Activated CD4-positive, alpha-beta T cell treated with anti-CD3 and anti-CD28 coated beads, Interleukin-2, amount 10 ng/mL, durations not matched to agents 7 days and 5 days (primary cell): Measurements from ENCODE around the gene DGKB. TPM values are rescaled to one million over a fixed set of nuclear protein-coding genes. Genes with fewer than 3 reads are reported as not detected.

ENCODE experiments used
- CTCF ChIA-PET: fragments of 350-600 bp; sonication (Branson Sonifier 250); formaldehyde crosslinking; loops from one replicate; lab custom pipeline; 2021; ENCODE audit warnings: antibody characterized with exemption; lab: Charles Lee
- POLR2A ChIA-PET: fragments of 350-600 bp; sonication (Branson Sonifier 250); formaldehyde crosslinking; loops from one replicate; lab custom pipeline; 2021; ENCODE audit warnings: antibody characterized with exemption; lab: Charles Lee
- DNase-seq: peaks from one replicate; pipeline ENCODE4 v3.0.0-alpha.2; 2020
- H3K27ac Mint-ChIP-seq: one replicate; pipeline ENCODE4 v1.8.0; 2021; ENCODE audit warnings: mild to moderate bottlenecking, moderate library complexity, mixed read lengths
- H3K27me3 Mint-ChIP-seq: one replicate; pipeline ENCODE4 v1.8.0; 2021; ENCODE audit warnings: mixed read lengths
- H3K36me3 Mint-ChIP-seq: one replicate; pipeline ENCODE4 v1.8.0; 2021; ENCODE audit warnings: low read depth, mixed read lengths
- H3K4me1 Mint-ChIP-seq: one replicate; pipeline ENCODE4 v1.8.0; 2021; ENCODE audit warnings: mixed read lengths
- H3K4me3 Mint-ChIP-seq: one replicate; pipeline ENCODE4 v1.8.0; 2021; ENCODE audit warnings: mild to moderate bottlenecking, moderate library complexity, mixed read lengths
- H3K9me3 Mint-ChIP-seq: one replicate; pipeline ENCODE4 v1.8.0; 2021; ENCODE audit warnings: mixed read lengths
- total RNA-seq, 2 experiments: library from RNA; stranded (reverse); gene quantifications; one replicate each; pipeline ENCODE4 v1.2.3, GENCODE V29; 2021

DGKB gene
- total RNA-seq, 2 experiments from 2014 or later = not detected

DNA sequence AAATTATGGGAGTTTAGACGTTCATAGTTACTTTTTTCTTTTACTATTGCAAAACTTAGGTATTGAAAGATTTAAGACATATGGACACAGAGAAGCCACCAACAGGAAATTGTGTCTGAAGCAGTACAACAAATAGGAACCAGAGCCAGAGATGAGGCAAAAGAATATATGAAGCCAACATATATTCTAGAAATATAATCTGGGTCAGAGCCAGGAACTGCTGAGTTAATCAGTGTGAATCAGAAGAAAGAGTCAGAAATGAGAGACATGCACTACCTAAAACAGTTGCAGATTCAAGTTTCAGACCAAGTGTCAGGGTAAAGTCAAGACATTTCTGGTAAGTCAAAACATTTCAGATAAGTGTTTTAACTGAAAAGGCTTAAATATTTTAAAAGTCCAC lies 67.7 kb downstream of the DGKB start:
- DNase-seq = no peak
- no peaks in the 10 kb centered on the region for H3K4me1 Mint-ChIP-seq
- ChIA-PET POLR2A (no interaction called here), CTCF (no interaction called here)
- no peaks in the 10 kb centered on the region for H3K27me3 Mint-ChIP-seq
- H3K9me3 Mint-ChIP-seq = no peaks in the 10 kb centered on the region
- no peak overlapping the region for H3K4me3 Mint-ChIP-seq
- no peak overlapping the region for H3K27ac Mint-ChIP-seq
- no peaks in the 10 kb centered on the region for H3K36me3 Mint-ChIP-seq

DNA sequence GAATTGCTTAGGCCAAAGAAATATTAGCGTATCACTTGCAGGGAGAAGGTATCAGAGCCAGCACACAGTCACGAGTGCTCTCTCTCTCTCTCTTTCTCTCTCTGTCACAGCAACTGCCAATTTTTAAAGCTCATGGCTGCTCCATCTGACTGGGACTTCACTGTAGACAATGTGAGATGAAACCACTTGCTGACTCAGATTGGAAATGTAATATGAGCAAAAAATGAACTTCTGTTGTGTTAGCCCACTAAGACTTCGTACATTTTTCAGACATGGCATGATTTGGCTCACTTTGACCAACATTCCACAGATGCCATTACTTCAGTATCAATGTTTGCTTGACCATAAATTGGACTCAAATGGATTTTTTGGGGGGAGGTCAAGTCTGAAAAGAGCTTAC lies 68.1 kb downstream of the DGKB start:
- no peak for DNase-seq
- Mint-ChIP-seq H3K4me3 (no peak overlapping the region), H3K4me1 (no peaks in the 10 kb centered on the region), H3K27me3 (no peaks in the 10 kb centered on the region), H3K27ac (no peak overlapping the region), H3K36me3 (no peaks in the 10 kb centered on the region), H3K9me3 (no peaks in the 10 kb centered on the region)
- ChIA-PET CTCF (no interaction called here), POLR2A (no interaction called here)

DNA sequence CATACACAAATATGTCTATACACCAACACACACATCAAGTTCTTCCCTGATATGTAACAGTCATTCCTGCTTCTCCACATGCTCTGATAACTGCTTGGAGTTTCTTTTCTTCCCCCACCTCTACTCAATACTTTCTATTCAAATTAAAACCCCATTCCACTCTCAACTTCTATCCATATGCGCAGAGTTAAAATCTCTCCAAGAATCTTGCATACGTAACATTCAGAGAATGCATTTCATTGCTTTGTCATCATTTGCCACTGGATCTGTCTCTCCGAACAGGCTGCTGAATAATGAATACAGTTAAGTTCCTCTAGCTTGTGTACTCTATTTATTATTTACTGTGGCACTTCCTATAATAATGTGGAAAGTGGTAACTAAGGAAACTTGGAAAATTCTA lies 68.8 kb downstream of the DGKB start:
- H3K9me3 Mint-ChIP-seq = peaks cover 2% of the 10 kb centered on the region
- no peaks in the 10 kb centered on the region for H3K4me1 Mint-ChIP-seq
- CTCF ChIA-PET = no interaction called here
- no peaks in the 10 kb centered on the region for H3K36me3 Mint-ChIP-seq
- H3K27me3 Mint-ChIP-seq = no peaks in the 10 kb centered on the region
- DNase-seq = no peak
- POLR2A ChIA-PET = no interaction called here
- no peak overlapping the region for H3K4me3 Mint-ChIP-seq
- H3K27ac Mint-ChIP-seq = no peak overlapping the region

DNA sequence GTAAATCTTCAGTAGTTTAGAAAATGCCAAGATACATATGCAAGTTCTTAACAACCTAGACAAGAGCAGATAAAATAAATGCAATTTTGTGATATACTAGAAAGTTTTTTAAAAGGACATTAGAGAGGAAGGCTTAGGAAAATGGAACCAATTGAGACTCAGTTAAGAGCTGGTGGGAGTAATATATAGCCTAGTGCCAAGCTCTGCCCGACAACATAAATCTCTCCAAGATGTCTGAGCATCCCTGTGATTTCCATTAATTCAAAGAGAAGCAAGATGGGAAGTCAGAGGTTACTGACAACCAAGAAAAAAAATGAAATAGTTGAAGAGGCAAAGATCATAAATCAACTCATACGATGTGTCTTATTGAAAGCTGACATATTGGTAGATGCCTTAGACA lies 74.5 kb downstream of the DGKB start:
- POLR2A ChIA-PET = no interaction called here
- no peak overlapping the region for H3K4me3 Mint-ChIP-seq
- DNase-seq = no peak
- no peaks in the 10 kb centered on the region for H3K4me1 Mint-ChIP-seq
- no peaks in the 10 kb centered on the region for H3K36me3 Mint-ChIP-seq
- peaks cover 4% of the 10 kb centered on the region for H3K9me3 Mint-ChIP-seq
- CTCF ChIA-PET = no interaction called here
- H3K27ac Mint-ChIP-seq = no peak overlapping the region
- H3K27me3 Mint-ChIP-seq = no peaks in the 10 kb centered on the region

DNA sequence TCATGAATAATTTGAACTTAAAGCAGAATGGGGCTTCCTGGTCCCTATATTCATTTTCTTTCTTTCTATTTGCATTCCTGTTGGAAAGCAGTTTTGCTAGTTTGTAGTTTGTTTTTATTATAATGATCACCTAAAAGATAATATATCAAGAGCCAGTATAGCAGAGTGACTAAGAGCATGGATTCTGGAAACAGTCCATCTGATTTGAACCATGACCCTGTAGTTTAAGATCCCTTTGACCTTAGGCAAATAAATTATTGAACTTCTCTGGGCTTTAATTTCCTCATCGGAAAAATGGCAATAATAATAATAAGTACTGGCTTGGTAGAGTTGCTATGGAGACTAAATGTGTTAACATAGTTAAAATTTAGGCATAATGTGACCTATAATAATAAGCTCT lies 76.1 kb downstream of the DGKB start:
- DNase-seq = no peak
- H3K27me3 Mint-ChIP-seq = no peaks in the 10 kb centered on the region
- H3K4me1 Mint-ChIP-seq = no peaks in the 10 kb centered on the region
- no peak overlapping the region for H3K4me3 Mint-ChIP-seq
- H3K36me3 Mint-ChIP-seq = no peaks in the 10 kb centered on the region
- peaks cover 4% of the 10 kb centered on the region for H3K9me3 Mint-ChIP-seq
- H3K27ac Mint-ChIP-seq = no peak overlapping the region
- CTCF ChIA-PET = no interaction called here
- POLR2A ChIA-PET = no interaction called here

GRCh38 chr7:14825912-14826311 lies 76.6 kb downstream of the DGKB start:
- H3K4me1 Mint-ChIP-seq = no peaks in the 10 kb centered on the region

GRCh38 chr7:14822481-14822854 lies 80.1 kb downstream of the DGKB start:
- CTCF ChIA-PET = no interaction called here
- Mint-ChIP-seq H3K36me3 (no peaks in the 10 kb centered on the region), H3K4me3 (no peak overlapping the region), H3K9me3 (peaks cover 3% of the 10 kb centered on the region), H3K27ac (no peak overlapping the region), H3K27me3 (no peaks in the 10 kb centered on the region), H3K4me1 (no peaks in the 10 kb centered on the region)
- DNase-seq = no peak
- POLR2A ChIA-PET = no interaction called here

More at GRCh38 chr7:14825912-14826311, 76.6 kb downstream of the DGKB start:
- no peak for DNase-seq
- POLR2A ChIA-PET = no interaction called here
- peaks cover 4% of the 10 kb centered on the region for H3K9me3 Mint-ChIP-seq
- CTCF ChIA-PET = no interaction called here
- no peaks in the 10 kb centered on the region for H3K36me3 Mint-ChIP-seq
- H3K27ac Mint-ChIP-seq = no peak overlapping the region
- H3K4me3 Mint-ChIP-seq = no peak overlapping the region
- H3K27me3 Mint-ChIP-seq = no peaks in the 10 kb centered on the region

GRCh38 chr7:14821757-14822480 lies 80.6 kb downstream of the DGKB start:
- no peak overlapping the region for H3K4me3 Mint-ChIP-seq
- no peaks in the 10 kb centered on the region for H3K36me3 Mint-ChIP-seq
- H3K9me3 Mint-ChIP-seq = peaks cover 2% of the 10 kb centered on the region
- CTCF ChIA-PET = no interaction called here
- H3K27me3 Mint-ChIP-seq = no peaks in the 10 kb centered on the region
- no peak overlapping the region for H3K27ac Mint-ChIP-seq
- no peaks in the 10 kb centered on the region for H3K4me1 Mint-ChIP-seq
- DNase-seq = no peak
- POLR2A ChIA-PET = no interaction called here

- no peak for DNase-seq
- ChIA-PET POLR2A (no interaction called here), CTCF (no interaction called here)
- Mint-ChIP-seq H3K27me3 (no peaks in the 10 kb centered on the region), H3K36me3 (no peaks in the 10 kb centered on the region), H3K27ac (no peak overlapping the region), H3K4me1 (no peaks in the 10 kb centered on the region), H3K4me3 (no peak overlapping the region), H3K9me3 (no peaks in the 10 kb centered on the region)
These were observed 83.7 kb downstream of the DGKB start for GRCh38 chr7:14818871-14819270.

- no peaks in the 10 kb centered on the region for H3K27me3 Mint-ChIP-seq
- H3K27ac Mint-ChIP-seq = no peak overlapping the region
- peaks cover 3% of the 10 kb centered on the region for H3K9me3 Mint-ChIP-seq
- H3K36me3 Mint-ChIP-seq = no peaks in the 10 kb centered on the region
- H3K4me1 Mint-ChIP-seq = no peaks in the 10 kb centered on the region
- H3K4me3 Mint-ChIP-seq = no peak overlapping the region
- ChIA-PET CTCF (no interaction called here), POLR2A (no interaction called here)
- DNase-seq = no peak
These were observed 84.5 kb downstream of the DGKB start for GRCh38 chr7:14817829-14818614.

DNA sequence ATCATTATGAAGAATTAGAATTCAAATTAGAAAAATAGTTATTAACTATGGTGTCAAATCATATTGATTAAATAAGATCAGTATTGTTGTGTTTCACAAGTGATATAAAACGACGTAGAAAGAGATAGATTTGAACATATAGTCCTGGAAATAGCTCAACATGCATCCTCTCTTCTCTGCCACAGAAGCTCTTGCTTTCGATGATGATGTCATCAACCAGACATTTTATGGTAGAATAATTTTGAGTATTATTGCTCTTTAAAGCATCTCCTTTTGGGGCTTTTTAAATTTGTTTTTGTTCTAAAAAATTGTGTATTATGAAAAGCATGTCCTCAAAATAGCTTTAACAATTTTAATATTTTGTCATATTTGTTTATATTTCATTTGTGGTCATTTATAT lies 95.0 kb downstream of the DGKB start:
- H3K4me3 Mint-ChIP-seq = no peak overlapping the region
- H3K36me3 Mint-ChIP-seq = no peaks in the 10 kb centered on the region
- ChIA-PET CTCF (no interaction called here), POLR2A (no interaction called here)
- no peaks in the 10 kb centered on the region for H3K4me1 Mint-ChIP-seq
- H3K27ac Mint-ChIP-seq = no peak overlapping the region
- H3K27me3 Mint-ChIP-seq = no peaks in the 10 kb centered on the region
- DNase-seq = no peak
- H3K9me3 Mint-ChIP-seq = no peaks in the 10 kb centered on the region

DNA sequence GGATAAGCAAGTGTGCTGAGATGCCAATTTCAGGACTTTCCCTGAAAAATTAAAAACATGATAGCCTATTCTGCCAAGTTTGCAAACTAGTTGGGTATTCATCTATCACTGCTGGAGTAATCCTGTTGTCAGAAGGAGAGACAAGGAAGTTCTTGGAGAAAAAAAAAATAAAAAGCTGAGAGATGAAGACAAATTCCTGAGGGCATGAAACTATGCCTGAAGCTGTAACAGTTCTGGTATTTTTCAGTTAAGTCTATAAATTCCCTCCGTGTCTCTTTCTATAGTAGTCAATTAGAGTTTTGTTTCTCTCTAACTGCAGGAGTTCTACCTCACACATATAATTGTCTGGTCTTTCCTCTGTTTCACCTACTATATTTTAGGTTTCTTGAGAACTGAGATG lies 95.7 kb downstream of the DGKB start:
- ChIA-PET POLR2A (no interaction called here), CTCF (no interaction called here)
- H3K4me3 Mint-ChIP-seq = no peak overlapping the region
- H3K4me1 Mint-ChIP-seq = no peaks in the 10 kb centered on the region
- no peak overlapping the region for H3K27ac Mint-ChIP-seq
- no peaks in the 10 kb centered on the region for H3K9me3 Mint-ChIP-seq
- H3K27me3 Mint-ChIP-seq = no peaks in the 10 kb centered on the region
- no peak for DNase-seq
- no peaks in the 10 kb centered on the region for H3K36me3 Mint-ChIP-seq

DNA sequence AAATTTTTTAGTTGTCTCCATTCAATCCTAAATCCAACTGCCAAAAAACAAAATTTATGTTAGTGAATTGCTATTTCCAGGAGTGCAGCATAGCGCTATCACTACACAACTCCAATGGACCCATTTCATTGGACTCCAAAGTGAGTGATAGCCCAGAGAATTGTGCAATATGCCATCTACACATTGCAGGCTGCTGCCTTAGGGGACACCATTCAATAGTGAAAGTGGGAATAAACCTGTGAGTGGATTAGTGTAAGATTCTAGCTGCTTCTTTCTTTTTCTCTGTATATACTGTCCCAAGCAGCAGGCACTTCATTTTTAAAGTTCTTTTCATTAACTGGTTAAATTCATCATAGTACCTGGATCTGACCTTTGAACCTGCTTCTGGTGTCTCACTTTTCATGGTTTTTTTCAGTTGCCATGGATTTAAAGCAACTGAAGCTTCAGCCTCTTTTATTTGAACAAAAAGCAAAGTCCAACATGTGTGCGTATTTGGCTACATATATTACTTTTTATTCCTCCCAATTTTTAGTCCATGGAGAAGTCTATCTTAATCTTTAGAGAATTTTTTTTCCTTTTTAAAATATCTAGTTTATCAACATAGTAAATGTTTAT lies 97.3 kb downstream of the DGKB start:
- no peaks in the 10 kb centered on the region for H3K4me1 Mint-ChIP-seq
- no peak overlapping the region for H3K27ac Mint-ChIP-seq
- POLR2A ChIA-PET = no interaction called here

More for the DNA sequence above, 97.3 kb downstream of the DGKB start:
- H3K36me3 Mint-ChIP-seq = no peaks in the 10 kb centered on the region
- H3K9me3 Mint-ChIP-seq = peaks cover 4% of the 10 kb centered on the region
- no peaks in the 10 kb centered on the region for H3K27me3 Mint-ChIP-seq
- CTCF ChIA-PET = no interaction called here
- no peak overlapping the region for H3K4me3 Mint-ChIP-seq
- no peak for DNase-seq
